Heart right ventricle (tissue), 16 donors: Measurements from ENCODE around the gene HMGCLL1. TPM values are rescaled to one million over a fixed set of nuclear protein-coding genes. Genes with fewer than 3 reads are reported as not detected.

ENCODE experiments used
- ATAC-seq, 8 donors: fragments of 200-7000 bp; cut with Tn5 transposase; one replicate each; pipeline ENCODE4 v1.9.1; 2020; ENCODE audit warnings: mild to moderate bottlenecking in 8 of 8, moderate library complexity in 8 of 8, moderate number of reproducible peaks in 1 of 8
- DNase-seq, 2 donors: peaks; one replicate each; pipeline ENCODE4 v3.0.0-alpha.2; 2020
- H3K27ac ChIP-seq, 10 donors: fragments of 200-600 bp; sonication (generic) in 2 of 10; one replicate each; pipeline versions ENCODE4 v1.5.0 to v1.8.0; 2020 to 2022; ENCODE audit warnings: mild to moderate bottlenecking in 3 of 10
- H3K27me3 ChIP-seq, 7 donors: fragments of 200-600 bp; one replicate each; pipeline ENCODE4 v1.8.0; 2021 to 2022; ENCODE audit warnings: mild to moderate bottlenecking in 2 of 7
- H3K36me3 ChIP-seq, 9 donors: fragments of 200-600 bp; sonication (generic) in 1 of 9; one replicate each; pipeline versions ENCODE4 v1.5.0 to v1.8.0; 2020 to 2022; ENCODE audit warnings: mild to moderate bottlenecking in 2 of 9
- H3K4me1 ChIP-seq, 9 donors: fragments of 200-600 bp; sonication (generic) in 1 of 9; one replicate each; pipeline versions ENCODE4 v1.5.0 to v1.8.0; 2020 to 2022; ENCODE audit warnings: mild to moderate bottlenecking in 4 of 9
- H3K4me3 ChIP-seq, 10 donors: fragments of 200-600 bp; sonication (generic) in 2 of 10; one replicate each; pipeline versions ENCODE4 v1.5.0 to v1.8.0; 2020 to 2022; ENCODE audit warnings: mild to moderate bottlenecking in 7 of 10, moderate library complexity in 2 of 10
- H3K9me3 ChIP-seq, 11 donors: fragments of 200-600 bp in 10 of 11; sonication (generic) in 2 of 11; one replicate each; pipeline versions ENCODE4 v1.5.0 to v1.8.0; 2013 to 2022; ENCODE audit warnings: mild to moderate bottlenecking in 2 of 11, control low read depth in 1 of 11, moderate library complexity in 1 of 11
- WGBS, 2 donors: extraction: QIAGEN DNeasy Blood & Tissue Kit; methylation state at CpG; one replicate each; pipeline ENCODE4 v1.1.7; 2013; ENCODE audit warnings: inconsistent platforms in 1 of 2; 5-methylcytosine and 5-hydroxymethylcytosine counted together
- intact Hi-C, 10 donors: fragments of 100-400 bp; cut with DNase I; formaldehyde crosslinking; loops; one replicate each; pipeline versions ENCODE4 v1.11.1 to v1.14.2; 2022
- polyA plus RNA-seq, 2 donors: library from polyadenylated mRNA; stranded (reverse); fragments of 200-250 nt; gene quantifications; one replicate each; pipeline ENCODE4 v1.2.3, GENCODE V29; 2013
- total RNA-seq, 10 donors: library from RNA; stranded (reverse); fragmentation: NEBNext Ultra II Directional in 3 of 10; extraction: Animal tissue kit (Norgen Biotek cat#: 25700) in 3 of 10; gene quantifications; one replicate each; pipeline versions ENCODE4 v1.2.1 to v1.2.4, GENCODE V29; 2021 to 2023
- TF ChIP-seq, protein P1 (sequence below), 9 donors: fragments of 200-600 bp; sonication (generic) in 2 of 9; IDR thresholded peaks; one replicate each; pipeline versions ENCODE4 v1.5.0 to v1.8.0; 2021 to 2022; ENCODE audit warnings: antibody characterized with exemption in 9 of 9, mild to moderate bottlenecking in 5 of 9, moderate library complexity in 1 of 9
- donor health status: Arrhythmogenic right ventricular cardiomyopathy.
- donor health status: ischemic (EF 13 %, LVEDD 7.1; RV severe dilation, severe dysfunction).
- donor health status: healthy with polysubstance abuse.
- donor health status: DM: no; HTN: yes; CAD: no.
- donor health status: DM: no; HTN: no; CAD: no.
- donor health status: ischemic (EF 25% LVEDD 6.9; RV normal size, moderate dysfunction).
- donor health status: ischemic (EF 25% LVEDD 5.7; RV mildly dilated, moderate dysfunction).
- donor health status: healthy.
- donor health status: DM: yes; HTN: yes; CAD: no.
- donor health status: Ischemic cardiomyopathy.
- donor health status: ischemic (EF 35%, LVEDD 5.7; RV mildly dilated, moderate dysfunction).
- donor health status: nonischemic (EF 11% LVEDD 7.7; RV severe dilation, severe dysfunction).
- donor health status: DM: yes; HTN: yes; CAD: no.
- donor health status: PGD.
- donor health status: ischemic (EF 29% LVEDD 5.4; RV normal size, mild dysfunction).
- donor health status: nonischemic (EF 23%, LVEDD 6.1; RV moderate dilation, normal function).

HMGCLL1 gene
- total and polyA plus RNA-seq, 12 donors: 0.35 to 2.6 (median 1.1) TPM

GRCh38 chr6:55450005-55450404 is 129.0 kb downstream of the HMGCLL1 start:
- TF ChIP-seq, protein P1, sequence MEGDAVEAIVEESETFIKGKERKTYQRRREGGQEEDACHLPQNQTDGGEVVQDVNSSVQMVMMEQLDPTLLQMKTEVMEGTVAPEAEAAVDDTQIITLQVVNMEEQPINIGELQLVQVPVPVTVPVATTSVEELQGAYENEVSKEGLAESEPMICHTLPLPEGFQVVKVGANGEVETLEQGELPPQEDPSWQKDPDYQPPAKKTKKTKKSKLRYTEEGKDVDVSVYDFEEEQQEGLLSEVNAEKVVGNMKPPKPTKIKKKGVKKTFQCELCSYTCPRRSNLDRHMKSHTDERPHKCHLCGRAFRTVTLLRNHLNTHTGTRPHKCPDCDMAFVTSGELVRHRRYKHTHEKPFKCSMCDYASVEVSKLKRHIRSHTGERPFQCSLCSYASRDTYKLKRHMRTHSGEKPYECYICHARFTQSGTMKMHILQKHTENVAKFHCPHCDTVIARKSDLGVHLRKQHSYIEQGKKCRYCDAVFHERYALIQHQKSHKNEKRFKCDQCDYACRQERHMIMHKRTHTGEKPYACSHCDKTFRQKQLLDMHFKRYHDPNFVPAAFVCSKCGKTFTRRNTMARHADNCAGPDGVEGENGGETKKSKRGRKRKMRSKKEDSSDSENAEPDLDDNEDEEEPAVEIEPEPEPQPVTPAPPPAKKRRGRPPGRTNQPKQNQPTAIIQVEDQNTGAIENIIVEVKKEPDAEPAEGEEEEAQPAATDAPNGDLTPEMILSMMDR (IDR thresholded peaks at IDR 0.05): no peak
- H3K9me3 ChIP-seq: no peaks in the 10 kb centered on the region
- H3K36me3 ChIP-seq: no peaks in the 10 kb centered on the region
- intact Hi-C loops: loop anchor here in 2 of 10 donors (10.0 kb wide), 1 partner anchor 115 kb away; no protein-coding TSS in a partner anchor
- H3K27me3 ChIP-seq: no peaks in the 10 kb centered on the region
- H3K27ac ChIP-seq: peak overlapping the region in 4 of 10 donors; percentile 13 to 49 (median 34)
- ATAC-seq (peak in 6 of 8 donors; percentile 18 to 59 (median 45)), DNase-seq (no peak)
- peaks cover 0 to 8% (median 0%) of the 10 kb centered on the region in 9 donors for H3K4me1 ChIP-seq
- 40 to 47% methylated on average over 2 of the region's 2 CpGs for WGBS, 2 donors
- no peak overlapping the region for H3K4me3 ChIP-seq

GRCh38 chr6:55449225-55449624 is 129.8 kb downstream of the HMGCLL1 start:
- Histone ChIP-seq H3K27me3 (no peaks in the 10 kb centered on the region), H3K36me3 (no peaks in the 10 kb centered on the region), H3K4me1 (peaks cover 0 to 8% (median 0%) of the 10 kb centered on the region in 9 donors), H3K27ac (peak overlapping the region in 5 of 10 donors; percentile 23 to 49 (median 33)), H3K4me3 (no peak overlapping the region), H3K9me3 (no peaks in the 10 kb centered on the region)
- peak in 3 of 8 donors; percentile 26 to 56 (median 52) for ATAC-seq
- DNase-seq: no peak
- WGBS, 2 donors: 60 to 63% methylated on average over 3 of the region's 3 CpGs
- TF ChIP-seq, protein P1 (IDR thresholded peaks at IDR 0.05): peak in 3 of 9 donors; percentile 6 to 41 (median 29)
- intact Hi-C loops: loop anchor here in 9 of 10 donors (5.0 to 10.0 kb wide), 7 partner anchors 174 to 506 kb away; no protein-coding TSS in a partner anchor

- Histone ChIP-seq H3K4me1 (peaks cover 0 to 8% (median 0%) of the 10 kb centered on the region in 9 donors), H3K4me3 (no peak overlapping the region), H3K27me3 (no peaks in the 10 kb centered on the region), H3K27ac (peak overlapping the region in 2 of 10 donors; percentile 23 to 36), H3K9me3 (no peaks in the 10 kb centered on the region), H3K36me3 (no peaks in the 10 kb centered on the region)
- intact Hi-C loops: loop anchor here in 9 of 10 donors (5.0 to 10.0 kb wide), 7 partner anchors 174 to 506 kb away; no protein-coding TSS in a partner anchor
- no peak for DNase-seq
- TF ChIP-seq, protein P1 (IDR thresholded peaks at IDR 0.05): no peak
- no peak for ATAC-seq
Observed at GRCh38 chr6:55448451-55448850, 130.5 kb downstream of the HMGCLL1 start.

DNA sequence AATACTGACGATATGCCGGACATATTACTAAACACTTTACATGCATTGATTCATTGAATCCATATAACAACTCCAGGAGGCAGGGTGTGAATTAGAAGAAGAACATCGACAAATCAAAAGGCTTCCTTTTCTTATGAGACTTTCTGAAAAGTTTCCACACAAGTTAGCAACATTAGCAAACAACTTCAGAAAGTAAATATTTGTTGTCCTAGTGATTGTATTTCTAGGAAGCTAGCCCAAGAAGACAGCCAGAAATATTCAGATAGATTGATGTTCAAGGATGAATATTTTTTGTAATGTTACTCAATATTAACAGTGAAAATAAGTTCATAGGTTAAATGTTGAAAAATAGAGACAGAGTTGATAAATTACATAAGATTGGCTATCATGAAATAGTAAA is 131.1 kb downstream of the HMGCLL1 start:
- TF ChIP-seq, protein P1 (IDR thresholded peaks at IDR 0.05): no peak
- Histone ChIP-seq H3K36me3 (no peaks in the 10 kb centered on the region), H3K27me3 (no peaks in the 10 kb centered on the region), H3K4me1 (peaks cover 0 to 8% (median 0%) of the 10 kb centered on the region in 9 donors), H3K27ac (no peak overlapping the region), H3K9me3 (no peaks in the 10 kb centered on the region), H3K4me3 (no peak overlapping the region)
- DNase-seq (no peak), ATAC-seq (no peak)
- intact Hi-C loops: loop anchor here in 9 of 10 donors (5.0 to 10.0 kb wide), 7 partner anchors 173 to 507 kb away; no protein-coding TSS in a partner anchor
- WGBS, 2 donors: 88 to 90% methylated on average over 3 of the region's 3 CpGs
